Islet of Langerhans (tissue), 1 donor: ENCODE results near the gene EBF3.

Experiments
- FAIRE-seq: peaks from one replicate; lab custom pipeline; 2011; peaks lifted over from hg19 to GRCh38; lab: Jason Lieb, UNC

EBF3 gene

DNA sequence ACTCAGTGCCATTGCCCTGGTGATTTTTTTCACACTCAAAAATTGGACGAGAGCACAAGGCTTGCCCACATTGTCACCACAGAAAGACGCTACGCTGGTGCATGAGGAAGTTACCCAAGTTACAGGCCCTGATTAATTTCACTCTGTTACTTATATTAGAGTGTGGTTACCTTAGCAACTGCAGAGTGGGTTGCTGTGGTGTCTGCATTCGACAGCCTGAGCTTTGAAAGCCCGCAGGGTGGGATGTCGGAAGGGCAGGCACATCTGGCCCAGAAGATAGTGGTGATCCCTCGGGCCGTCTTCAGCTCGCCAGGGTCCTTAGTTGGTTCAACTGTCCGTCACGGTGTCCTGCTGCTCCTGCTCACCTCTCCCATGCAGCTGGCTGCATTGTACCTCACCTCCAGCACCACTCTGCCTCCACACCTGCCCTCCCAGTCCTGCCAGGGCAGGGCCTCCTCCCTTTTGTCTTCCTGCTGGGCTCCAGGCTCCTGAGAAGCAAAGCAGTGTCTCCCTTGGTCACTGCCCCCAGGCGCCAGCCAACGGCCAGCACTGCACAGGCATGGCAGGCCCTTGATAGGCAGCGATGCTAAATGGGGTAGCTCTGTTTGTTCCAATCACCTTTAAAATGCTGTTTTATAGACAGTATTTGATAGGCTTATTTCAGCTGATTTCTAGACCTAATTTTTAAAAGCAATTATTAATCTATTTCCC lies 167.2 kb downstream of the EBF3 start:
- no peak for FAIRE-seq

DNA sequence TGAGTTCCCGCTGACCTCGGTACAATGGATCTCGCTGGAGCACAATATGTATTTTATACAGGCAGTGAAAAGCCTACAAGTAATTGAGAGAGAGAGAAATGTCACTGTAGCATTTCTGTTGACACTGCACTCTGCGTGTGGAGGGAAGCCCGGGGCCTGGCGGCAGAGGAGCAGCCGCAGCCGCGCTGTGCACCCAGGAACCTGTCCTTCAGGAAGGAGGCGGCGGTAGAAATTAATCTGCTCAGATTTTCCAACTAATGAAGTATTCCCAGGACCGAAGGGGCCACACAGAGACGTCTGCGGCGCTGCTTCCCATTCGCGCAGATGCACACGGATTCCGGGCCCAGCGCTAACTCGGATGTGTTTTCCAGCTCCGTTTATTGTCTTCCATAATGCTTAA lies 170.1 kb downstream of the EBF3 start:
- no peak for FAIRE-seq

DNA sequence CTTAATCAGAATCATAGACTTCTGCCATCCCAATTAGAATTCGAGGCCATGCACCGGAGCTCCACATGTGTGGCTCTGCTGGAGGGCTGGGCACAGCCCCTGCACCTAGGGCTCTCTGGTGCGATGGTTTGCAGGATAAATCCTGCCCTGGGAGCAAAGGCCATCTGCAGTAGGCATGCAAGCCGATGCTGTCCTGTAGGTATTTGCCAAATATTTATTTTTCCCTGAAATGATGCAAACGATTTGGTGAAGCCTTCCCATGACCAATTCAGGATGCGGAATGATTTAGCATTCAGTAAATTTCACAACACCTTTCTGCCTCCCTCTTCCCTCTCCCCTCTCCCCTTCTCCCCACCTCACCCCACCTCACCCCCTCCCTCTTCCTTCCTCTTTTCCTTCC lies 170.6 kb downstream of the EBF3 start:
- no peak for FAIRE-seq

DNA sequence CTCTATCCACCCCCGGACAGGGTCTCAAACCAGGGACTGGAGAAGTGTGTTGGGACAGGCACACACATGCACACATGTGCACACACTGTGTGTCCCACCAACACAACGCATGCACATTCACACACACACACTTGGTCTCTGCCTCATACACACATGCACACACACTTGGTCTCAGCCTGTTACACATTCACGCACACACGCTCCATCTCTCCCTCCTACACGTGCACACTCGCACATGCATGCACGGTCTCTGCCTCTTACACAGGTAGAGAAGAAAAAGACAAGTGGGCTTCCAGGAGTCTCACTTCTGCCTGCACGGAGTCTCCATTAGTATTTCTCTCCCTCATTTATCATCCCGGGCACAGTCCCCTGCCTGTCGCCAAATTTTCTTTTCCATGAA lies 171.2 kb downstream of the EBF3 start:
- FAIRE-seq = no peak

DNA sequence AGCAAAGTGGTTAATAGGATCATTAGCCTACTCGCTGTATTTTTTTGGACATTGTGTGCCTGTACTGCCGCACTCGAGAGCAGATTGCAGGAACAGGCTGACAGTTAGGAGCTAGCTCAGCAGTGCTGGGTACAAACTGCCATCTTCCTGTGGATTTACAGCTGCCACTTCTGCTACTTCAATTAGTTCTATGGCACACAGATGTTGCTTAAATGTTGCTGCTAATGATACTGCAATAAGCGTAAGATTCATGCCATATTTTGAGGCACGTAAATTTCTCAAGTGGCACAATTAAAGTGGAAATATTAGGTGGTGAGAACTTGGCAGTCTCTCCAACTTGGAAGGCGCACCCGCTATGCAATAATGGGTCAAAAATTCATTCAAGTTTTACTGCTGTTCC lies 171.9 kb downstream of the EBF3 start:
- FAIRE-seq = no peak

DNA sequence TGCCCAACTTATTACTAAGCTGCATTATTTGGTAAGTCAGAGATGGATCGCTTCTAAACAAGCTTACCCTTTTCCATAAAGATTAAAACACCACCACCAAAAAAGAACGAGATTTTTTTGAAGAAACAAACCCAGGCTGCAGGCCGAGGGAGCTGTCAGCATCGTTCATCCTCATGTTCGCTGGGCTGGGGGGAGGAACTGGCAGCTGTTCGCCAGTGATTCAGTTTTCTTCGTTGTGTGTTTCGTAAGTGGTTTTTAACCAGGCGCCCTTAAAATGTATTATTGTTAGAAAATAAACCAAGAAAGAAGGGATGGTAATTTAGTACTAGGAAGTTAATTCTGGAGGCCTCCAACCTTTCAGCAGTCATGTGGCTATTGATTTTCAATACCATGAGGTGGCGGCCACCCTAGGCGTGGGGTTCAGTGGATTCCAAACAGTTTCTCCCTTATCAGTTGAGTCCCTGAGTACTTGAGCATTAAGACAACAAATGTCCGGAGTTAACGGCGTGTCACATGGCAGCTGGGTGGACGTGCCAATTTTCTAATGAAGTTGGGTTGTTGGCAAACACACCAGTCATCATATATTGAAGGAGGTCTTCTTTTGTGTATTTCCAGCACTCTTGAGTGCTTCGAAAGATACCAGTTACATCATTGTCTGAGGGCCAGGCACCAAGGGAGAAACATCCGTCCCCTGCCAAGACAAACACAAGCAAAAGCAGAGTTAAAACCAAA lies 173.2 kb downstream of the EBF3 start:
- FAIRE-seq = no peak

DNA sequence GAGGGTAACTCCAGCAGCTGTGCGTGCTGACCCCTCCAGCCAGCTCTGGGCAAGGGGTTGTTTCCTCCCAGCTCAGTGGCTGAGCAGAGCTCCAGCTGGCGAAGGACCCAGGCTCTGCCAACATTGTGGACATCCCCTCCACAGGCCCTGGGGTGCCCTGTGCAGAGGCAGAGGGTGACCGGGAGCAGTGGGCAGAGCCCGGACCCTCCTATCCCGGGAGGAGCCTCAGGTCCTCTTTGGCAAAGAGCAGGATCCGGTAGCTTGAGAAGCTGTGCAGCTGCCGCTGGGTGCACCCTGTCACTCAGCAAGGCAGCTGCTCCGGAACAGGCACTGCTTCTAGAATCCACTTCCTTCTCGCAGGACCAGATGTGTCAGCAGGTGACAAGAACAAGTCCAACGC lies 175.9 kb downstream of the EBF3 start:
- FAIRE-seq = no peak

DNA sequence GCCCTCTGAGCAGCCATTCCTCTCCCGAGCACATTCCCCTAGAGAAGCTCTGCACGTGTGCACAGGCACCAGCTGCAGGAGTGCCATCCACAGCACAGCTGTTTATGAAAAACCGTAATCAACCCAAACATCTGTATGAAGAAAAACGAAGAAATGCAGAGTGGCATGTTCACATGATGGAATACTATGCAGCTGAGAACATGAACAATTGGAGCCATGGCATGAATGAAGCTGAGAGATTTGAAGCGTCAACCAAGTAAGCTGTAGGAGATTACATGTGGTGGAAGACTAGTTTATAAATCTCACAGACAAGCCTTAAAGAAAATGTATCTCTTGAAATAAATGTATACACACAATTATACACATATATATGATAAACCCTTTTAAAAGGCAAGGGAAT lies 176.5 kb downstream of the EBF3 start:
- FAIRE-seq = no peak

DNA sequence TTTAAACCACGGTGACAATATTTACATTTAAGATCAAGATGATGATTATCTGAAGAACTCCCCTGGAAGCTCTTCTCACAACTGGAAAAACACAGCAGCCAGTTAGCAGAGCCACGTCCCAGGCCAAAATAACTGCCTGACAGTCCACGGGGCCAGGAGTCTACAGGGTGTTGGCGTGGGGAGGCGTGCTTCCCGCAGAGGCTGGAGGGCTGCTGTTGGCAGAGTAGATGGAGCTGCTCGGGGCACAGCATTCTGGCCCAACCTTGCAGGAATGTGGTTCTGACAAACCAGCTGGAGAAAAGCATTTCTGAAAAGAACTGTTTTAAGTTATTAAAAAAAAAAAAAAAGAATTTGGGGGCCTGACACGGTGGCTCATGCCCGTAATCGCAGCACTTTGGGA lies 177.9 kb downstream of the EBF3 start:
- FAIRE-seq = no peak

DNA sequence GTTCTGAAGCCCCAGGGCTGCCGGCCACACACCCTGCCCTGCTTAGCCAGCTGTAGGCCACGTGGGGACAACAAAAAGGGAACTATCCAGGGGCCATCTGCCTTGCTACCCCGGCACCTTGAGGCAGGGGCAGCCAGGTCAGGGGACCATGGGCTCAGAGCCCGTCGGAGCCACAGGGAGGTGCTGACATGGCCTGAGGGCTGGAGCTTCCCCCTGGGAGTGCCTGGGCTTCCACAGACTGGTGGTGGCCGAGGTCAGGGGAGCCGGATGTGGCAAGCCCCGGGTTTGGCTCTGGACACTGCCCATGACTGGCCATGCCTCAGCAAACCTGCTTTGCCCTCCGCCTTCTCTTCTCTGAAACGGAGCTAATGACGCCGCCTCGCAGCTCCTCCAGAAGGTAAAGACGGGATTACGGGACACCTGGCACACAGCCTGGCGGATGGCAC lies 178.5 kb downstream of the EBF3 start:
- no peak for FAIRE-seq
